Activated CD4-positive, alpha-beta T cell treated with anti-CD3 and anti-CD28 coated beads, Interleukin-2, Interleukin-6, amounts not matched to agents 100 ng/mL and 50 ng/mL, durations not matched to agents 16 hours and 8 hours (primary cell): ENCODE results near the gene PHLDB2.
"Not testable (repeated sequence)": the region's sequence is repeated elsewhere in the genome, so short reads cannot be mapped to it uniquely, and the experiment has no call there.

ENCODE experiments used
- DNase-seq: peaks from one replicate; pipeline ENCODE4 v3.0.0-alpha.2; 2020

PHLDB2 gene

GRCh38 chr3:111859061-111859973, at the start of gene PHLDB2:
TSS of gene PHLDB2 (plus strand) at chr3:111859265. CDS start at chr3:111884078, 24,813 bp downstream.
- peak; percentile 43 for DNase-seq

GRCh38 chr3:111810909-111811308, 48.2 kb upstream of the PHLDB2 start:
- DNase-seq = no peak

- no peak for DNase-seq
These were observed 47.3 kb upstream of the PHLDB2 start for GRCh38 chr3:111811811-111812210.

GRCh38 chr3:111812701-111813100, 46.4 kb upstream of the PHLDB2 start:
- DNase-seq = no peak

GRCh38 chr3:111813441-111813840, 45.6 kb upstream of the PHLDB2 start:
- no peak for DNase-seq

- no peak for DNase-seq
These were observed 45.1 kb upstream of the PHLDB2 start for GRCh38 chr3:111813979-111814378.

GRCh38 chr3:111816771-111817170, 42.3 kb upstream of the PHLDB2 start:
- DNase-seq = not testable (repeated sequence)

GRCh38 chr3:111819927-111820326, 39.1 kb upstream of the PHLDB2 start:
- no peak for DNase-seq

- DNase-seq = no peak
These were observed 38.4 kb upstream of the PHLDB2 start for GRCh38 chr3:111820651-111821050.

- no peak for DNase-seq
These were observed 37.2 kb upstream of the PHLDB2 start for GRCh38 chr3:111821891-111822290.

- DNase-seq = no peak
These were observed 36.3 kb upstream of the PHLDB2 start for GRCh38 chr3:111822804-111823203.

- DNase-seq = no peak
These were observed 35.7 kb upstream of the PHLDB2 start for GRCh38 chr3:111823341-111823855.

- DNase-seq = no peak
These were observed 34.7 kb upstream of the PHLDB2 start for GRCh38 chr3:111824351-111824750.

- no peak for DNase-seq
These were observed 31.2 kb upstream of the PHLDB2 start for GRCh38 chr3:111827871-111828270.

- DNase-seq = no peak
These were observed 30.5 kb upstream of the PHLDB2 start for GRCh38 chr3:111828530-111828929.

- no peak for DNase-seq
These were observed 30.0 kb upstream of the PHLDB2 start for GRCh38 chr3:111829023-111829422.

- DNase-seq = peak; percentile 47
These were observed 27.2 kb upstream of the PHLDB2 start for GRCh38 chr3:111831840-111832239.

- DNase-seq = no peak
These were observed 22.0 kb upstream of the PHLDB2 start for GRCh38 chr3:111837112-111837511.

GRCh38 chr3:111838133-111838532, 20.9 kb upstream of the PHLDB2 start:
- DNase-seq = no peak

GRCh38 chr3:111846039-111846438, 13.0 kb upstream of the PHLDB2 start:
- DNase-seq = no peak

GRCh38 chr3:111846717-111847116, 12.3 kb upstream of the PHLDB2 start:
- DNase-seq = no peak

- DNase-seq = no peak
These were observed 10.8 kb upstream of the PHLDB2 start for GRCh38 chr3:111848283-111848682.

GRCh38 chr3:111848778-111849177, 10.3 kb upstream of the PHLDB2 start:
- DNase-seq = no peak

GRCh38 chr3:111850537-111850936, 8.5 kb upstream of the PHLDB2 start:
- DNase-seq = no peak
